Vagina (tissue), 2 donors: ENCODE results near the gene NINL. TPM values are rescaled to one million over a fixed set of nuclear protein-coding genes. Genes with fewer than 3 reads are reported as not detected.

ENCODE experiments used
- DNase-seq, 2 donors: peaks; one replicate each; pipeline ENCODE4 v3.0.0-alpha.2; 2017; ENCODE audit errors: extremely low spot score in 2 of 2
- H3K27ac ChIP-seq: fragments of 200-600 bp; sonication (generic); one replicate; pipeline ENCODE4 v1.5.1; 2019
- H3K27me3 ChIP-seq: fragments of 200-600 bp; sonication (generic); one replicate; pipeline ENCODE4 v1.5.1; 2019
- H3K36me3 ChIP-seq, 2 donors: fragments of 200-600 bp; sonication (generic); one replicate each; pipeline ENCODE4 v1.5.1; 2017 to 2019
- H3K4me1 ChIP-seq: fragments of 200-600 bp; sonication (generic); one replicate; pipeline ENCODE4 v1.5.1; 2019
- H3K4me3 ChIP-seq, 2 donors: fragments of 200-600 bp; sonication (generic); 1 replicate in 1 of 2; 2 replicates in 1 of 2; pipeline ENCODE4 v1.5.1; 2016 to 2019
- H3K9me3 ChIP-seq: fragments of 200-600 bp; sonication (generic); one replicate; pipeline ENCODE4 v1.5.1; 2019
- POLR2A ChIP-seq, 2 donors: fragments of 450-650 bp; IDR thresholded peaks; one replicate each; pipeline ENCODE4 v1.6.1; 2017; ENCODE audit warnings: antibody characterized with exemption in 2 of 2, mild to moderate bottlenecking in 2 of 2, moderate library complexity in 2 of 2
- POLR2AphosphoS5 ChIP-seq, 2 donors: sonication (generic); formaldehyde crosslinking; IDR thresholded peaks; one replicate each; pipeline ENCODE4 v1.9.0; 2017; ENCODE audit warnings: antibody characterized with exemption in 2 of 2, mild to moderate bottlenecking in 2 of 2, low read depth in 1 of 2; ENCODE audit not compliant: insufficient read depth in 1 of 2
- intact Hi-C: fragments of 100-400 bp; cut with DNase I; formaldehyde crosslinking; loops from one replicate; pipeline ENCODE4 v1.15.1; 2023
- total RNA-seq: library from RNA; depleted of rRNA; stranded (reverse); fragments of >200 nt; gene quantifications from one replicate; pipeline ENCODE4 v1.2.3, GENCODE V29; 2016
- TF ChIP-seq, protein P1 (sequence below), 3 experiments: fragments of 450-650 bp in 2 of 3; fragments of 200-600 bp in 1 of 3; sonication (generic) in 1 of 3; IDR thresholded peaks; one replicate each; pipeline ENCODE4 v1.5.1; 2017 to 2019; ENCODE audit warnings: antibody characterized with exemption in 3 of 3, mild to moderate bottlenecking in 2 of 3, moderate library complexity in 2 of 3

The NINL gene
- total RNA-seq, 1 donor from 2014 or later, result 11.5 TPM

GRCh38 chr20:25579081-25579770 lies 6.1 kb downstream of the NINL start:
- no peaks in the 10 kb centered on the region for H3K9me3 ChIP-seq
- no peak overlapping the region for H3K27ac ChIP-seq
- no peak for DNase-seq
- peaks cover under 1% of the 10 kb centered on the region for H3K4me1 ChIP-seq
- H3K4me3 ChIP-seq, result no peak overlapping the region
- intact Hi-C loops, result no loop called here
- no peaks in the 10 kb centered on the region for H3K27me3 ChIP-seq
- no peaks in the 10 kb centered on the region for H3K36me3 ChIP-seq
- TF ChIP-seq POLR2A (IDR thresholded peaks at IDR 0.05), result no peak
- TF ChIP-seq POLR2AphosphoS5 (IDR thresholded peaks at IDR 0.05; ENCODE audit: insufficient read depth in 1 of 2, low read depth in 1 of 2), result no peak
- TF ChIP-seq, protein P1, sequence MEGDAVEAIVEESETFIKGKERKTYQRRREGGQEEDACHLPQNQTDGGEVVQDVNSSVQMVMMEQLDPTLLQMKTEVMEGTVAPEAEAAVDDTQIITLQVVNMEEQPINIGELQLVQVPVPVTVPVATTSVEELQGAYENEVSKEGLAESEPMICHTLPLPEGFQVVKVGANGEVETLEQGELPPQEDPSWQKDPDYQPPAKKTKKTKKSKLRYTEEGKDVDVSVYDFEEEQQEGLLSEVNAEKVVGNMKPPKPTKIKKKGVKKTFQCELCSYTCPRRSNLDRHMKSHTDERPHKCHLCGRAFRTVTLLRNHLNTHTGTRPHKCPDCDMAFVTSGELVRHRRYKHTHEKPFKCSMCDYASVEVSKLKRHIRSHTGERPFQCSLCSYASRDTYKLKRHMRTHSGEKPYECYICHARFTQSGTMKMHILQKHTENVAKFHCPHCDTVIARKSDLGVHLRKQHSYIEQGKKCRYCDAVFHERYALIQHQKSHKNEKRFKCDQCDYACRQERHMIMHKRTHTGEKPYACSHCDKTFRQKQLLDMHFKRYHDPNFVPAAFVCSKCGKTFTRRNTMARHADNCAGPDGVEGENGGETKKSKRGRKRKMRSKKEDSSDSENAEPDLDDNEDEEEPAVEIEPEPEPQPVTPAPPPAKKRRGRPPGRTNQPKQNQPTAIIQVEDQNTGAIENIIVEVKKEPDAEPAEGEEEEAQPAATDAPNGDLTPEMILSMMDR (IDR thresholded peaks at IDR 0.05), result no peak

- Histone ChIP-seq H3K9me3 (no peaks in the 10 kb centered on the region), H3K27ac (no peak overlapping the region), H3K36me3 (no peaks in the 10 kb centered on the region), H3K4me3 (no peak overlapping the region), H3K27me3 (no peaks in the 10 kb centered on the region), H3K4me1 (no peaks in the 10 kb centered on the region)
- intact Hi-C loops, result no loop called here
- TF ChIP-seq, protein P1 (IDR thresholded peaks at IDR 0.05), result no peak
- no peak for DNase-seq
Observed at GRCh38 chr20:25576783-25577530, 8.4 kb downstream of the NINL start.

GRCh38 chr20:25574411-25574810 lies 10.9 kb downstream of the NINL start:
- Histone ChIP-seq H3K36me3 (no peaks in the 10 kb centered on the region), H3K4me1 (no peaks in the 10 kb centered on the region), H3K27ac (no peak overlapping the region), H3K4me3 (no peak overlapping the region), H3K9me3 (no peaks in the 10 kb centered on the region), H3K27me3 (no peaks in the 10 kb centered on the region)
- intact Hi-C loops, result no loop called here
- TF ChIP-seq, protein P1 (IDR thresholded peaks at IDR 0.05), result no peak
- TF ChIP-seq POLR2AphosphoS5 (IDR thresholded peaks at IDR 0.05; ENCODE audit: insufficient read depth in 1 of 2, low read depth in 1 of 2) (no peak), POLR2A (IDR thresholded peaks at IDR 0.05) (no peak)
- DNase-seq, result no peak

- intact Hi-C loops, result no loop called here
Observed at GRCh38 chr20:25573288-25574251, 11.8 kb downstream of the NINL start.

More at GRCh38 chr20:25573288-25574251, 11.8 kb downstream of the NINL start:
- Histone ChIP-seq H3K4me3 (no peak overlapping the region), H3K27me3 (no peaks in the 10 kb centered on the region), H3K36me3 (no peaks in the 10 kb centered on the region), H3K27ac (no peak overlapping the region), H3K9me3 (no peaks in the 10 kb centered on the region), H3K4me1 (no peaks in the 10 kb centered on the region)
- TF ChIP-seq, protein P1 (IDR thresholded peaks at IDR 0.05), result no peak
- no peak for TF ChIP-seq POLR2AphosphoS5 (IDR thresholded peaks at IDR 0.05; ENCODE audit: insufficient read depth in 1 of 2, low read depth in 1 of 2)
- TF ChIP-seq POLR2A (IDR thresholded peaks at IDR 0.05), result no peak
- DNase-seq, result no peak
